ENCODE data around the gene TCF23.

DNA sequence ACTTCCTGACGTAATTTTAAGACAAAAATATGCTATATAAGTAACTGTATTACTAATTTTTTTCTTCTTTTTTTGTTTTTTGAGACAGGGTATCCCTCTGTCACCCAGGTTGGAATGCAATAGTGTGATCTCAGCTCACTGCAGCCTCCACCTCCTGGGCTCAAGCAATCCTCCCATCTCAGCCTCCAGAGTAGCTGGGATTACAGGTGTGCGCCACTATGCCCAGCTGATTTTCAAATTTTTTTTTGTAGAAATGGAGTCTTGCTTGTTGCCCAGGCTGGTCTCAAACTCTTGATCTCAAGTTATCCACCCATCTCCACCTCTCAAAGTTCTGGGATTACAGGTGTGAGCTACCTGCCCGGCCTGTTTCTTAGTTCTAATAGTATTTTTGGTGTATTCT lies 29.7 kb downstream of the TCF23 start:
- TF ChIP-seq, protein P1, sequence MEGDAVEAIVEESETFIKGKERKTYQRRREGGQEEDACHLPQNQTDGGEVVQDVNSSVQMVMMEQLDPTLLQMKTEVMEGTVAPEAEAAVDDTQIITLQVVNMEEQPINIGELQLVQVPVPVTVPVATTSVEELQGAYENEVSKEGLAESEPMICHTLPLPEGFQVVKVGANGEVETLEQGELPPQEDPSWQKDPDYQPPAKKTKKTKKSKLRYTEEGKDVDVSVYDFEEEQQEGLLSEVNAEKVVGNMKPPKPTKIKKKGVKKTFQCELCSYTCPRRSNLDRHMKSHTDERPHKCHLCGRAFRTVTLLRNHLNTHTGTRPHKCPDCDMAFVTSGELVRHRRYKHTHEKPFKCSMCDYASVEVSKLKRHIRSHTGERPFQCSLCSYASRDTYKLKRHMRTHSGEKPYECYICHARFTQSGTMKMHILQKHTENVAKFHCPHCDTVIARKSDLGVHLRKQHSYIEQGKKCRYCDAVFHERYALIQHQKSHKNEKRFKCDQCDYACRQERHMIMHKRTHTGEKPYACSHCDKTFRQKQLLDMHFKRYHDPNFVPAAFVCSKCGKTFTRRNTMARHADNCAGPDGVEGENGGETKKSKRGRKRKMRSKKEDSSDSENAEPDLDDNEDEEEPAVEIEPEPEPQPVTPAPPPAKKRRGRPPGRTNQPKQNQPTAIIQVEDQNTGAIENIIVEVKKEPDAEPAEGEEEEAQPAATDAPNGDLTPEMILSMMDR (IDR thresholded peaks at IDR 0.05; ENCODE audit: low read depth, low read length, missing input control): no peak
- TF ChIP-seq EGR1 (IDR thresholded peaks at IDR 0.05; ENCODE audit: low read depth in 2 of 2): no peak
- TF ChIP-seq, protein P2, sequence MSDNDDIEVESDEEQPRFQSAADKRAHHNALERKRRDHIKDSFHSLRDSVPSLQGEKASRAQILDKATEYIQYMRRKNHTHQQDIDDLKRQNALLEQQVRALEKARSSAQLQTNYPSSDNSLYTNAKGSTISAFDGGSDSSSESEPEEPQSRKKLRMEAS (IDR thresholded peaks at IDR 0.05): no peak
- TF ChIP-seq, protein P3, sequence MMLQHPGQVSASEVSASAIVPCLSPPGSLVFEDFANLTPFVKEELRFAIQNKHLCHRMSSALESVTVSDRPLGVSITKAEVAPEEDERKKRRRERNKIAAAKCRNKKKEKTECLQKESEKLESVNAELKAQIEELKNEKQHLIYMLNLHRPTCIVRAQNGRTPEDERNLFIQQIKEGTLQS (IDR thresholded peaks at IDR 0.05): no peak

Data from liver (tissue), 3 donors.